Activated CD4-positive, alpha-beta T cell treated with anti-CD3 and anti-CD28 coated beads for 1 hour (primary cell): Measurements from ENCODE around the gene GSTT4.
"Not testable (repeated sequence)": the region's sequence is repeated elsewhere in the genome, so short reads cannot be mapped to it uniquely, and the experiment has no call there.

ENCODE experiments used
- DNase-seq: peaks from one replicate; pipeline ENCODE4 v3.0.0-alpha.2; 2020

GSTT4 gene

DNA sequence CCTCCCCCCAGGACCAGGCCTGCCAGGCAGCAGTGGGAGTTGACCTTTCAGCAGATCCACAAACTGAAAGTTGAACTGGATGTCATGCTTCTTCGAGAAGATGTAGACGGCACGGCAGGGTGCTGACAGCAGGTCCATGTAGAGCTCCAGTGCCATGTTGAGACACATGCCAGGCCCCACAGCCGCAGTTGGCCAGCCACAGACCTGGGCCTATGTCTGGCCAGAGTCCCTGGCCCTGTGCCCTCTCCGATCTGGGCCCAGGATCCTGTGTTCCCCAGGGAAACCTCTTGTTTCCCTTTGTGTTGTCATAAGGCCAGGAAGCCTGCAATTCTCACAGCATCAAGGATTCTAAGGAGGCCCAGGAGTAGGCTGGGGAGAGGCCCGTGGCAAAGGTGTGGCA, at the start of gene GSTT4:
Gene GSTT4 (minus strand): TSS at position 253 of the 400 bp plus-strand sequence. CDS start 97 bp downstream, at position 156.
- DNase-seq = no peak

DNA sequence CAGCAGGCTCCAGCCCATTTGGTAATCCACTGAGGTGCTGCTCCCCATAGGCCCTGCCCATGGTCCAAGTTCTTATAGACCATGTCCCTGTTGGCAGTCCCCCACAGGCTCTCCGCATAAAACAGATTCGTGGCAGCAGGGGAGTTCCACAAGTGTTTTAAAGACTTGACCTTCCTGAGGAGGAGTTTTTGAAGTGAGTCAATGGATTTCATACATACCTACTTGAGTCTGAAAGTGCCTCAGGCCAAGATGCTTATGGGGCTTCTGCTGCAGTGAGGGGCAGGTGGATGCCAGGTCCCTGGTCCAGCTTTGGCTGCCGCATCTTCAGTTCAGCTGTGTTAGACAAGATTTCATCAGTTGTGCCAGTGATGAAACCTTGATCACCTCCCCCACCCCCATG, 49.1 kb upstream of the GSTT4 start:
- no peak for DNase-seq

DNA sequence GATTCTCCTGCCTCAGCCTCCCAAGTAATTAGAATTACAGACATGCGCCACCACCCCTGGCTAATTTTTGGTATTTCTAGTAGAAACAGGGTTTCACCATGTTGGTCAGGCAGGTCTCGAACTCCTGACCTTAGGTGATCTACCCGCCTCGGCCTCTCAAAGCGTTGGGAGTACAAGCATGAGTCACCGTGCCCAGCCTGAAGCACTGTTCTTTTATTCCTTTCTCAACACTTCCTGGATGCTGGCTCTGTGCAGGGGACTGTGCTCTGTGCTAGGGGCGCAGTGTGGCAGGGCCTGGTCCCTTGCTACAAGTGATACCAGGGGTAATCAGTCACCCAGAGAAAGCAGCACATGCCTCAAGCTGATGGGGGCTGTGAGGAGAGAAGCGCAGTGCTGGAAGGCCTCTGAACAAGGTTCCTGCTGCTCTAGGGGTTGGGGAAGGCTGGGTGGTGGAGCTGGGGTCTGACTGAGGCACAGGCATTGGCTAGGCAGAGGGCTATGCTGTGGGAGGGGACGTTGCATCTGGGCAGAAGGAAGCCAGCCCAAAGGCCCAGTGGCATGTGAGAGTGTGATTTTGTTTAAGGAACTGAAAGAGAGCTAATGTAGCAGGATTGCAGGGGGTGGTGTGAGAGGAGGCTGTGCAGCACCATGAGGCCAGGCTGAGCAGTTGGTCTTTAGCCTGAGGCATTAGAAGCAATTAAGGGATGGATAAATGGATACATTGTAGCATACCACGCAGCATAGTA, 48.4 kb upstream of the GSTT4 start:
- DNase-seq = no peak

DNA sequence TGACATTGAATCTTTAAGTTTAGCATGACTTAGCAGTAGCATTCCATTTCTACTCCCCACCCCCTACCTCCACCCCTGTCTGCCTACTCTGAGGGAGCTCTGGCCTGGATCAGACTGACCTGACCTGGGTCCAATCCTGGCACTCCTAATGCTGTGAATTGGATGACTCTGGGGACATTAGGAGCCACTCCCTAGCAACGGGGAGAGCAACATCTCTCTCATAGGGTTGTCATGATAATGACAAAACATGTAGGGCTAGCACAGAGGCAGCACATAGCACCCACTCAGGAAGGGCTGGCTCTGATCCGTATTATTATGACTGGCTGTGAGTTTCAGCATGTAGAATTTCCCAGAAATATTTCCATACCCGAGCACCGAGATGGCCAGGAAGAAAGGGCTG, 46.3 kb upstream of the GSTT4 start:
- no peak for DNase-seq

DNA sequence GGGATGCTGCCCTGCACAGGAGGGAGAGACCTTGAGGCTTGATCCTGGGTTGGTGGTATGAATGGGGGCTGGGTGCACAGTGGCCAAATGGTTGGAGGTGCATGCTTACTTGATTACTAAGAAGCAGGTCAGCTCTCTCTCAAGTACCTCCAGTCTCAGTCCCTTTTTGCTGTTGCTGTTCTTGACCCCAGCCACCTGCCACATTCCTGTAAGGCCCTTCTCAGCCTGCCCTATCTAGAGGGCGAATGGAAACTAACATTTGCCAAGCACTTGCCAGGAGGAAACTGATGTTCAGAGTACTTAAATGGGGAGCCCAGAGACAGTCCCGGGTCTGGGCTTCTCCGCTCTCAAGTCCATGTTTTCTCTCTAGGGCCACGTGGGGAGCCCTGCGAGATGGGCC, 45.8 kb upstream of the GSTT4 start:
- DNase-seq = no peak

DNA sequence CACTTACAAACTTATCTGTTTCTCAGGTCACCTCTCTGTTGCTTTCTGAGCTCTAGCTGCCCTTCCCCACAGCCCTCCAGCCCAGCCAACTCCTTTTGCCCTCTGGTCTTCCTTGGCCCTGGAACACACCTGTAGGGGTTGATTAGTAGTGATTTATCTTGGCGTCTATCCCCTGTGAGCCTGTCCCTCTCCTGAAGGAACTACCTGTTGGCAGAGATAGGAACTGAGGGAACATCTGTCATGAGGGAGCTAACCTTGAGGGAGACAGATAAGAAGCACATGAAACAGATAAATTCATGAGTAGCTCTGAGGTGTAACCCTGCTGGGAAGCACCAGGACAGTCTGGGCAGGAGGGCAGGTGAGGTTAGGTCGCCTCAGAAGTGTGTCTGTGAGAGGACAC, 44.7 kb upstream of the GSTT4 start:
- DNase-seq = no peak

DNA sequence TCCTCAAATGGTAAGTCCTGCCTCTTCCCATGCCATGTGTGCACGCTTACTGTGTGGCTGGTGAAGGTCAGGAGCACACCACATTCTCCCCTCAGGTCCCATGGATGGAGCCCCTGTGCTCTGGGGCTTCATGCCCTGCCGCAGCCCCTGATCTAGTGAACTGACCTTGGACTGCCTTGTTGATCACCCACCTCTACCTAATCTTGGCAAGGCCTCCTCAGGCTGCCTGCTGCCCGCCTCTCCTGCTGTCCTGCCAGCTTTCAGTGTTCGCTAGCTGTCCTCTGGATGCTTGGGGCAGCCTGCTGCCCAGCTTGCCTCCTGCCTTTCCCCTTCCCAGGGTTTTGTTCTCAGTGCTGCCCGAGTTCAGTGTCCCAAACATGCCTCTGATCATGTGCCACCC, 44.0 kb upstream of the GSTT4 start:
- no peak for DNase-seq

DNA sequence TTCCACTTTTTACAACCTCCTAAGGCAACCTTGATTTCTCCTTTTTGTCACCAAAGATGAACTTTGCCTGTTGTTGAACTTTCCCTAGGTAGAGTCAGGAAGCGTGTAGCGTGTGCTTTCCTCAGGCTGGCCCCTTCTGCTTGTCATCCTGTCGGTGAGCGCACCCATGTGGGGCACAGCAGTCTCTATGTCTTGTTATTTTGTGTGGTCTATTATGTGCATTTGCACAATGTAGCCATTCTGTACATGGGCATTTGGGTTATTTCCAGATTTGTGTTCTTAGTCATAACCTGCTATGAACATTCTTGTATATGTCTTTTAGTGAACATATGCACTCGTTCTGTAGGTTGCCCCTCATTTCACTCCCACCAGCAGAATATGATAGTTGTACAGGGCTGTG, 40.8 kb upstream of the GSTT4 start:
- no peak for DNase-seq

DNA sequence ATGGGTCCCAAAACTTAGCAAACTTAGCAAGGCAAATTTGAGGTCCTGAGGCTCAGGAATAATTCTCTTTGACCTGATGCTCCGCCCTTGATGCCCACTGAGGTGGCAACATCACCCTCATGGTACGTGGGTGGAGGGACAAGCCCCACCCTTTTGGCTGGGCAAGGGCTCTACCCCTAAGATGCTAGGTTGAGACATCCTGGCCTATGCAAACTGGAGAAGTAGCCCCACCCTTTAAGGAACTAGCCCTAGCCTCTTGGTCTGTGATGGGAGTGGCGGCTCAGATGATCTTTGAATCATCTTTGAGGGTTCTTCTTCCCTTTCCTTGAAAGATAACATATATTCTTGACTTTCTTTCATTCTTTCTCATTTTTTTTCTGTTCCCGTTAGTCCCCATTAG, 38.7 kb upstream of the GSTT4 start:
- DNase-seq = no peak

DNA sequence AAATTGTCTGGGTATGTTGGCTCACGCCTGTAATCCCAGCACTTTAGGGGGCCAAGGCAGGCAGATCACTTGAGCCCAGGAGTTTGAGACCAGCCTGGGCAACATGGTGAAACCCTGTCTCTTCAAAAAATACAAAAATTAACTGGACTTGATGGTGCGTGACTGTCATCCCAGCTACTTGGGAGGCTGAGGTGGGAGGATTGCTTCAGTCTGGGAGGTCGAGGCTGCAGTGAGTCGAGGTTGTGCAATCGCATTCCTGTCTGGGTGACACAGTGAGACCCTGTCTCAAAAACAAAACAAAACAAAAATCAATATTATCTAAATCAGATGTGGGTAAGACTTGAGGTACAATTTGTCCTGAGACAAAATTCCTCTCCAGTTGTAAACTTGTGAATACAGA, 38.2 kb upstream of the GSTT4 start:
- DNase-seq = not testable (repeated sequence)

DNA sequence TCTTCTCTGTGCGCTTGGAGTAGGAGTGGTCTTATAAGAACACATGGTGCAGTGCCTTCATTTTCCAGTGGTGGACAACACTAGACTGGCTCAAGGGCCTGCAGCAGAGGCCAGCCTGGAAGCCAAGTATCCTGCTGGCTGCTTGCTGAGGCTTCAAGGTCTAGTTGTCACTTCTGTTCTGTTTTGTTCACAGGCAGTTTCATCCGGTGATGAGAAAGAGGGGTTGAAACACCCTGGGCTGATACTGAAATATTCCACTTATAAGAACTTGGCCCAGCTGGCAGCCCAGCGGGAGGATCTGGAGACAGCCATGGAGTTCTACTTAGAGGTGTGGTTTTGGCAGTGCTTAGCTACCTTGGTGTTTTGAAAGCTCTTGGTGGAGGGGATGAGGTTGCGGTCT, 35.7 kb upstream of the GSTT4 start:
- no peak for DNase-seq

DNA sequence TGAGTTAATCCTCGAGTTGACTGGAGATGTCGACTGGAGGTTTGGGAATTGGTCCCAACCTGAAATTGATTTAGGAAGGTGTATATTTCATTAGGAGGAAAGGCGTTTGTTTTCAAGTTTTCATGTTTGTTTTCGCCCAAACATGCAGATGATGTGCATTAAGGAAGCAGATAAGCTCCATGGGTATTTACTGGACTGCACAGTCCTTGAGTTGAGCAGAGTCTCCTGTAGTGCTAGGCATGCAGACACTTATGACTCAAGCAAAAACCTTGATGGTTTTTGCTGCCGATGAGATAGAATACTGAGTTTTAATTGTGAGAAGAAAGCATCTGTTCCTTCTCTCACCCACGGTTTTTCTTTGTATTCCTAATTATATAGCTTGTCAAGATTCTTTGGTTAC, 33.8 kb upstream of the GSTT4 start:
- DNase-seq = no peak

DNA sequence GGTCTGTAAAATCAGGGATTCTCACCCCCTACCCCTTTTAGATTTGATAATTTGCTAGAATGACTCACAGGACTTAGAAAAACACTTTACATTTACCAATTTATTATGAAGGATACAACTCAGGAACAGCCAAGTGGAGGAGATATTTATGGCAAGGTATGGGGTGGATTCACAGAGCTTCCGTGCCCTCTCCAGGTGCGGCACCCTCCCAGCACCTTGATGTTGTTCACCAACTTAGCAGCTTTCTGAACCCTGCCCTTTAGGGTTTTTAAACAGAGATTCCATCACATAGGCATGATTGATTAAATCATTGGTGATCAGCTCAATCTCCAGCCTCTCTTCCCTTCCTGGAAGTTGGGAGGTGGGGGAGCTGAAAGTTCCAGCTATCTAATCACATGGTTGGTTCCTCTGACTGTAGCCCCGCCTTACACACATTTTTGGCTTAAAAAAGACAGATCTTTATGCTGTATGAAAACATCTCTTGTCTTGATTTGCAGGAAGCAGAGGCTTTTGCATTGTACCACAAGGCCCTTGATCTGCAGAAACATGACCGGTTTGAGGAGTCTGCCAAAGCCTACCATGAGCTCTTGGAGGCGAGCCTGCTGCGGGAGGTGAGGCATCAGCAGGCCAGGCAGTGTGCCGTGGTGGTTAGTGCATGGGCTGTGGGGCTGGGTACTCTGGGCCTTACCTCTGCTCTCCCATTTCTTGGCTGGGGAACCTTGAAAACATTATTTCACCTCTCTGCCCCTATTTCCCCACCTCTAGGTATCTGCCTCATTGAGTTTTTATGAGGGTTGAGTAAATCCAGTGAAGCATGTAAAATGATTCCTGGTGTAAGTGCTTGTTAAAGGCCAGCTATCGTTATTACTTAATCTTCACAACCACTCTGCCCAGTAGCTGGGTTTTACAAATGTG, 32.9 kb upstream of the GSTT4 start:
- no peak for DNase-seq

DNA sequence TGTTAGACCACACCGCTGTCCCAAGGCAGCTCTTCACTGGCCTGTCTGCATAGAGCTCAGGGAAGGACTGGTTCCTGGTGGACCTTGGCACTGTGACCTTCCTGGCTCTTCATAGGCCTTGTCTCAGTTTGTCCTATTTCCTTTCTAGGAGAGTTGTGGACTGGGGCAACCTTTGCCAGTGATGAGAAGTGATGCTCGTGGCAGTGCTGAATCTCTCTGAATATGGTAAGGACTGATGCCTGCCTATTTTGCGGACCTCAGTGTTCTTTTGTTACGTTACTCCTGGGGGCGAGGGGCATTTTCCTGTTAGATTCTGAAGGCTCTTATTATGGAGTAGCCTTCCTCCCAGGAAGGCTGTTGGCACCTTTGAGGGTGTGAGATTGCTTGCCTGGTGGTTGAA, 30.0 kb upstream of the GSTT4 start:
- DNase-seq = no peak

DNA sequence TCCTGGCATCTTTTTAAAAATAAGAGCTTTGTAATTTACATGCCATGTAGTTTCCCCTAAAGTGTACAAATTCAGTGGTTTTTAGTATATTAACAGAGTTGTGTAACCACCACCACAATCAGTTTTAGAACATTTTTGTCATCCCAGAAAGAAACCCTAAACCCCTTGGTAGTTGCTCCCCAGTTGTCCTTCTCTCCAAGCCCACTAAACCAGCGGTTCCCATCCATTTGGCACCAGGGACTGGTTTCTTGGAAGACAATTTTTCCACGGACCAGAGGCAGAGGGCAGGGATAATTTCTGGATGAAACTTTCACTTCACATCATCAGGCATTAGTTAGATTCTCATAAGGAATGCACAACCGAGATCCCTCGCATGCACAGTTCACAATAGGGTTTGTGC, 28.5 kb upstream of the GSTT4 start:
- DNase-seq = no peak

DNA sequence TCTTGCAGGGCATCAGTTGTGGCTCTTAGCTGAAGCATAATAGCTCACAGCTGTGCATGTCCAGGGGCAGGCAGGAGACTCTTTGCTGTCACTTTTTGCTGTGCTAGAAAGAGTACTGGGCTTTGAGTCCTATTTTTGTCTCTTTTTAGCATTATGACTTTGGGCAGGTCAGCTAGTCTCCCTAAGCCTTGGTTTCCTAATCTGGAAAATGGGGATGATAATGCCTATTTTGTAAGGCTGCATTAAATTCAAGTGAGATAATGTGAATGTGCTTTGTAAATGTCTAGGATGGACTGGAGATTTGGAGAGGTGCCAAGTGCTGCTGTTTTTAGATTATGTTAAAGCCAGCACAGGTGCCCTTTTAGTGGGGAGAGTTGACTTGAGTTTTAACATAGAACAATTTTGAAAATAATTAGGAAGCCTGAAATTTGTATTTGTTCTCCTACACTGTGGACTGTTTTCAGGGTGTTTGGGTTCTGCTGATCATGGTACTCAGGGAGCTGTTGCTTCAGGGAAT, 25.0 kb upstream of the GSTT4 start:
- no peak for DNase-seq

DNA sequence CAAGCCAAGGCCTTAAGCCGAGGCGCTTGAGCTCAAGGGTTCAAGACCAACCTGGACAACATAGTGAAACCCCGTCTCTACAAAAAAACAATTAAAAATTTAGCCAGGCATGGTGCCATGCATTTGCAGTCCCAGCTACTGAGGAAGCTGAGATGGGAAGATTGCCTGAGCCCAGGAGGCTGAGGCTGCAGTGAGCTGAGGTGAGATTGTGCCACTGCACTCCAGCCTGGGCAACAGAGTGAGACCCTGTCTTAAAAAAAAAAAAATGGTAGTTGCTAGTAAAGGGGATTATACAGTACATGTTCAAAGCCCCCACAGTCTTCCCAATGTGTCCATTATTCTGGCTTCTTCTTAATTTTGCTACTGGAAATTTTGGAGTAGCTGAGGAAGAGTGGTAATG, 24.1 kb upstream of the GSTT4 start:
- no peak for DNase-seq

DNA sequence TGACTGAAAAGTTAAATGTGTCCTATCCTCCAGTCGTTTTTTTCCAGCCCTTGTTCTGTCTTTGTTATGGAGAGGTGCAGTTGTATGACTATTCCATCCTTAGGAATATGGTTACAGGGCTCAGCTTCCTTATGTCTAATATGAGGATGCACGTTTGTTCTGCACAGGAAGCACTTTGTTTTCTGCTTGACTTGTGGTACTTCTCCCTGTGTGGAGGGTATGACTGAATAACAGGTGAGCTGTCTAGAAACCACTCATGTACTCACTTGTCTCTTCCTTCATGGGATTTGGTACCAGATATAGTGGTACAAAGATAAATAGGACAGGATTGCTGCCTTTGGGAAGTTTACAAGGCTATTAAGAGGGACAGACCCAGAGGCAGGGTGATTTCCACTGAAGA, 23.3 kb upstream of the GSTT4 start:
- no peak for DNase-seq

DNA sequence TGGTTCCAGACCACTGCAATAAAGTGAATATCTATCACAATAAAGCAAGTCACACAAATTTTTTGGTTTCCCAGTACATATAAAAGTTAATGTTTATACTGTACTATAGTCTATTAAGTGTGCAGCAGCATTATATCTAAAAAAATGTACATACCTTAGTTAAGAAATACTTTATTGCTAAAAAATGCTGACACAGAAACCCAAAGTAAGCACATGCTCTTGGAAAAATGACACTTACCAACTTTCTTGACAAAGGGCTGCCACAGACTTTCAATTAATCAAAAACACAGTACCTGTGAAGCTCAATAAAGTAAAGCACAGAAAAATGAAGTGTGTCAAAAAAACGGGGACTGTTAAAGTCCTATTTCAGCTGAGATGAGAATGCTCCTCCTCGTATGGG, 22.7 kb upstream of the GSTT4 start:
- DNase-seq = no peak

DNA sequence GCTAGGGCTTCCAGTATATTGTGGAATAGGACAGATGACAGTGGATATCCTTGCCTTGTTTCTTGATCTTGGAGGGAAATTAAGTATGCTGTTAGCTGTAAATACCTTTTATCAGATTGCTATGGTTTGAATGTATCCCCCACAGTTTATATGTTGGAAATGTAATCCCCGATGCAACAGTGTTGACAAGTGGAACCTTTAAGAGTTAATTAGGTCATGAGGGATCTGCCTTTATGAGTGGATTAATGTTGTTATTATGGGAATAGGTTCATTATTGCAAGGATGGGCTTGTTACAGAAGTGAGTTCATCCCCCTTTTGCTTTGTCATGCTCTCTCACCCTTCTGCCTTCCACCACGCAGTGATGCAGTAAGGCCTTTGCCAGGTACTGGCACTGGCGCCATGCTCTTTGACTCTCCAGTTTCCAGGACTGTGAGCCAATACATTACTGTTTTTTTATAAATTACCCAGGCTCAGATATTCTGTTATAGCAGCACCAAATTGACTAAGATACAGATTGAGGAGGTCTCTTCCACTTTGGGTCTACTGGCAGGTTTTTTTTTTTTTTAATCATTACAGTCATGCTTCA, 22.2 kb upstream of the GSTT4 start:
- no peak for DNase-seq

DNA sequence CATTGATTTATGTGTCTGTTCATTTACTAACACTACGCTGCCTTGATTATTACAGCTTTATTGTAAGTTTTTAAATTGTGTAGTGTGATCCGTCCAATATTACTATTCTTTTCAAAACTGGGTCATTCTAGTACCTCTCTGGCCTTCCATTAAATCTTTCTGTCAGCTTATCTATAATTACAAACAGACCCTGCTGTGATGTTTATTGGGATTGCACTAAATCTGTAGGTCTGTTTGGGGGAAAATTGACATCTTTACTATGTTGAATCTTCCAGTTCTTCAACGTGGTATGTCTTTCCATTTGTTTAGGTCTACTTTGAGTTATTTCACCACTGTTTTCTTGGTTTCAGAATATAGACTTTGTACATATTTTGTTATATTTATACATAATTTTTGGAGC, 21.5 kb upstream of the GSTT4 start:
- no peak for DNase-seq

DNA sequence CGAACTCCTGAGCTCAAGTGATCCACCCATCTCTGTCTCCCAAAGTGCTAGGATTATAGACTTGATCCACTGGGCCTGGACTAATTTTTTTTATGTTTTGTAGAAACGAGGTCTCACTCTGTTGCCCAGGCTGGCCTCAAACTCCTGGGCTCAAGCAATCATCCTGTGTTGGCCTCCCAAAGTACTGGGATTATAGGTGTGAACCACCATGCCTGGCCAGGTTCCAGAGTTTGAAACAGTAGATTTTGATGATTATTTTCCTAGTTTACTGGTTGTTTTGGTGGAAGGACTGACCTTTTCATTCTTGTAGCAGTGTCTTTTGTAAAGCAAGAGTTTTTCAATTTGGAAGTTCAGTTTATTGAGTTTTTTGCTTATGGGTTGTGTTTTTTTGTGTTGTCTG, 20.8 kb upstream of the GSTT4 start:
- no peak for DNase-seq

DNA sequence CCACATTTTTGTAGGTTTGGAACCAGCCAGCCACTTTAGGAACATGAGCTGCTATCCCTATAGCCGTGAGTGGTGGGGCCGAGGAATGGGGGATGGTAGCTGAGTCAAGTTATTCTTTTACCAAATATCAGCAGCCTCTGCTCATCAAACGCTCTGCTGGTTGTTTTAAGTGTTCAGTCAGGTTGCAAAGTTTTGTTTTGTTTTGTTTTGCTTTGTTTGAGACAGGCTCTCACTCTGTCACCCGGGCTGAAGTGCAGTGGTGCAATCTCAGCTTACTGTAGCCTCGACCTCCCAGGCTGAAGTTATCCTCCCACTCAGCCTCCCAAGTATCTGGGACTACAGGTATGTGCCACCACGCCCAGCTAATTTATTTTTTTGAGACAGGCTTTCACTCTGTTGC, 20.2 kb upstream of the GSTT4 start:
- no peak for DNase-seq

DNA sequence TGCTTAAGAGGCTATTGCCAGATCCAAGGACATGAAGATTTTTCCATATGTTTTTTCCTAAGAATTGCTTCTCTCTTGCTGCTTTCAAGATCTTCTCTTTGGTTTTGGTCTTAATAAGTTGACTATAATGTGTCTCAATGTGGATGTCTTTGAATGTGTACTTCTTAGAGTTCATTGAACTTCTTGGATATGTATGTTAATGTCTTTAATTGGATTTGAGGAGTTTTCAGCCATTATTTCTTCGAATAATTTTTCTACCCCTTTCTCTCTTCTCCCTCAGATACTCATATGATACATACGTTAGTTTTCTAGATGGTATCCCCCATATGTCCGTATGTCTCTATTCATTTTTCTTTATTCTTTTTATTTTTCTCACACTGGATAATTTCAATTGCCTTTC, 19.1 kb upstream of the GSTT4 start:
- no peak for DNase-seq
